Sigmoid colon (tissue), 4 donors: Measurements from ENCODE around the gene BTN1A1.

ENCODE experiments used
- CTCF ChIP-seq, 4 experiments: fragments of 450-650 bp in 3 of 4; fragments of 200-600 bp in 1 of 4; IDR thresholded peaks; one replicate each; pipeline ENCODE4 v1.5.1; 2016 to 2019; ENCODE audit warnings: antibody characterized with exemption in 4 of 4, mild to moderate bottlenecking in 3 of 4, moderate library complexity in 2 of 4
- EP300 ChIP-seq, 4 donors: sonication (generic); formaldehyde crosslinking; IDR thresholded peaks; one replicate each; pipeline ENCODE4 v1.6.1; 2017; ENCODE audit warnings: antibody characterized with exemption in 4 of 4
- POLR2A ChIP-seq, 2 donors: fragments of 450-650 bp; IDR thresholded peaks; one replicate each; pipeline ENCODE4 v1.6.1; 2016; ENCODE audit warnings: antibody characterized with exemption in 2 of 2, mild to moderate bottlenecking in 2 of 2, moderate library complexity in 2 of 2
- POLR2AphosphoS5 ChIP-seq, 4 donors: sonication (generic); formaldehyde crosslinking; IDR thresholded peaks; one replicate each; pipeline ENCODE4 v1.6.1; 2017; ENCODE audit warnings: antibody characterized with exemption in 4 of 4

GRCh38 chr6:26539071-26539615 is 39.0 kb downstream of the BTN1A1 start:
- TF ChIP-seq CTCF (IDR thresholded peaks at IDR 0.05): no peak
- TF ChIP-seq POLR2A (IDR thresholded peaks at IDR 0.05): no peak
- no peak for TF ChIP-seq EP300 (IDR thresholded peaks at IDR 0.05)
- no peak for TF ChIP-seq POLR2AphosphoS5 (IDR thresholded peaks at IDR 0.05)
